Memory B cell (primary cell): ENCODE results near the gene SLC39A1.

Source experiments
- ATAC-seq: fragments of 150-1000 bp; cut with Tn5 transposase; 2 replicates; pipeline ENCODE4 v1.10.0; 2021; ENCODE audit warnings: low read depth, mild to moderate bottlenecking, moderate library complexity
- DNase-seq, 2 donors: peaks; one replicate each; pipeline ENCODE4 v3.0.0; 2022; ENCODE audit warnings: low spot score in 2 of 2
- H3K27ac Mint-ChIP-seq: one replicate; pipeline ENCODE4 v1.8.0; 2022; ENCODE audit warnings: mild to moderate bottlenecking, moderate library complexity, mixed read lengths
- H3K27me3 Mint-ChIP-seq: one replicate; pipeline ENCODE4 v1.8.0; 2022; ENCODE audit warnings: mixed read lengths
- H3K36me3 Mint-ChIP-seq: one replicate; pipeline ENCODE4 v1.8.0; 2022; ENCODE audit warnings: mild to moderate bottlenecking, mixed read lengths
- H3K4me1 Mint-ChIP-seq: one replicate; pipeline ENCODE4 v1.8.0; 2022; ENCODE audit warnings: mixed read lengths
- H3K4me3 Mint-ChIP-seq: one replicate; pipeline ENCODE4 v1.8.0; 2022; ENCODE audit warnings: mild to moderate bottlenecking, moderate library complexity, mixed read lengths
- H3K9me3 Mint-ChIP-seq: one replicate; pipeline ENCODE4 v1.8.0; 2022; ENCODE audit warnings: mixed read lengths

The SLC39A1 gene

DNA sequence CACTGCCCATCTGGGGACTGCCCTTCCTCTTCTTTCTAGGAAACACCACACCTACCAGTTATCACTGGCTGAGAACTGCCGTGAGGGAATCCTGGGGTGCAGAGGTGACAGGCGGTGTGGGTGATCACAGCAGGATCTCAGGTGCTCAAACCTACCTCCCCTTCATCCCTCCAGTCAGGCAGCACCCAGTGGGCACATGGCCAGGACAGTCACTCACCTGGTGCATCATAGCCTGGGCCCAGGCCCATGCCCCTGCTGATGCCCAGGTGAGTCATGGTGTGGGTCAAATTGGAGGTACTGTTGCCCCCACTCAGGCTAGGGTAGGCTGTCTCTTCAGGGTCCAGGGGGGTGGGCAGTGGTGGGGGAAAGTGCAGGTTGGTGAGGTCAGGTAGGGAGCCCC lies 11.5 kb downstream of the SLC39A1 start:
- peaks cover 42% of the 10 kb centered on the region for H3K36me3 Mint-ChIP-seq
- ATAC-seq, result no peak
- H3K27me3 Mint-ChIP-seq, result no peaks in the 10 kb centered on the region
- no peaks in the 10 kb centered on the region for H3K9me3 Mint-ChIP-seq
- no peak for DNase-seq
- no peak overlapping the region for H3K27ac Mint-ChIP-seq
- H3K4me1 Mint-ChIP-seq, result peaks cover 46% of the 10 kb centered on the region
- H3K4me3 Mint-ChIP-seq, result no peak overlapping the region

DNA sequence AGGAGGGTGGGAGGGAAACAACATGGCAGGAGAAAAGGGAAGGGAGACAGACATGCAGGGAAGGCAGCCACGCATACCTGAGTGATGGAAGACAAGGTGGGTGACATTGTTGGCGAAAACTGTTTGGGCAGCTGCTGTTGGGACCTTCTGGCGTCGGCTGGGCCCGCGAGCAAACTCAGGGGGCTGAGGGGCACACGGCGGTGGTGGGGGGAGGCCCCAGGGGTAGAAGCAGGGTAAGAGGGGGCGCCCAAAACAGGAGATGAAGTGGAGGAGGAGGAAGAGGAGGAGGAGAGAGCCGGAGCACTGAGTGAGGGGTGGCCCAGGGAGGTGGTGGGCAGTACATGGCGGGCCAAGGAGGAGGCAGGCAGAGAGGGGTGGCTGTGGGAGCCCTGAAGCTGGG lies 12.2 kb downstream of the SLC39A1 start:
- Mint-ChIP-seq H3K36me3 (peaks cover 42% of the 10 kb centered on the region), H3K4me3 (no peak overlapping the region), H3K27me3 (no peaks in the 10 kb centered on the region), H3K4me1 (peaks cover 42% of the 10 kb centered on the region), H3K27ac (peak overlapping the region; percentile 56), H3K9me3 (no peaks in the 10 kb centered on the region)
- ATAC-seq (no peak), DNase-seq (no peak)

GRCh38 chr1:153946622-153947241 lies 16.6 kb downstream of the SLC39A1 start, which contains the start of gene DENND4B:
TSS of gene DENND4B (minus strand) at chr1:153946718. CDS start at chr1:153944374, 2,344 bp downstream.
- ATAC-seq (peak; percentile 42), DNase-seq (peak; percentile 73 to 77)
- H3K4me1 Mint-ChIP-seq, result peaks cover 44% of the 10 kb centered on the region
- no peaks in the 10 kb centered on the region for H3K27me3 Mint-ChIP-seq
- no peaks in the 10 kb centered on the region for H3K9me3 Mint-ChIP-seq
- peak within 1 kb of the TSS; percentile 98 for H3K27ac Mint-ChIP-seq
- peaks cover 35% of the 10 kb centered on the region for H3K36me3 Mint-ChIP-seq
- H3K4me3 Mint-ChIP-seq, result peak within 1 kb of the TSS; percentile 97

GRCh38 chr1:153945795-153946621 lies 17.3 kb downstream of the SLC39A1 start:
- peak overlapping the region; percentile 98 for H3K27ac Mint-ChIP-seq
- no peaks in the 10 kb centered on the region for H3K9me3 Mint-ChIP-seq
- H3K4me3 Mint-ChIP-seq, result peak overlapping the region; percentile 97
- H3K4me1 Mint-ChIP-seq, result peaks cover 40% of the 10 kb centered on the region
- ATAC-seq (peak; percentile 74), DNase-seq (peak; percentile 90 to 95)
- H3K36me3 Mint-ChIP-seq, result peaks cover 29% of the 10 kb centered on the region
- no peaks in the 10 kb centered on the region for H3K27me3 Mint-ChIP-seq

DNA sequence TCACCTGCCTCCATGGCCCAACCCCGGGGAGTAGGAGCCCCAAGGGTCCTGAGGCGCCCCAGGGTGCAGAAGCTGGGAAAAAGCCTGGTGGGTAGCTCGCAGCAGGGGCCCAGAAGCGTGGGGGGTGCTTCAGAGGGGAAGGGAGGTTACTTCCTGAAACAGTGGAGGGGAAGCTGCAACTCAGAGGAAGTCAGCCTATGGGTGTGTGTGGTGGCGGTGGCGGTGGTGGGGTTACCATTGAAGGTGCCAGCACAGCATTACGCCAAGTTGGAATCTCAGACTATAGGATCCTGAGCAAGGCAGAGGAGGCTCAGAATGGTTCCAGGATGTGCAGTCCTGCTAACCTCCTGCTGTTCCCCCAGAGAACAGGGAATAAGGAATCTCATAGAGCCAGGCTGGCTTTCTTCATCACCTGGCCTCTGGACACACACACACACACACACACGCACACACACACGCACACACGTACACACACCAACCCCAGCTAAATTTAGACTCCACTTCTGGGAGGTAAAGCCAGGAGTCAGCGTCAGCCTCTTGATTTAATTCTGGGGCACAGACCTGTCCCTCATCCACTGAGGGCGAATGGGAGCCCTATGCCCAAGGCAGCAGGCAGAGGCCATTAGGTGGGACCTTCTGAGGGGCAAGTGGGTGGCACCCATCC lies 18.1 kb downstream of the SLC39A1 start:
- peaks cover 38% of the 10 kb centered on the region for H3K4me1 Mint-ChIP-seq

GRCh38 chr1:153944827-153945117 lies 18.6 kb downstream of the SLC39A1 start:
- peak overlapping the region; percentile 97 for H3K4me3 Mint-ChIP-seq
- H3K4me1 Mint-ChIP-seq, result peaks cover 38% of the 10 kb centered on the region
- ATAC-seq (no peak), DNase-seq (no peak)
- H3K27ac Mint-ChIP-seq, result peak overlapping the region; percentile 98
- H3K36me3 Mint-ChIP-seq, result peaks cover 27% of the 10 kb centered on the region
- H3K9me3 Mint-ChIP-seq, result no peaks in the 10 kb centered on the region
- H3K27me3 Mint-ChIP-seq, result no peaks in the 10 kb centered on the region

More for the DNA sequence above, 18.1 kb downstream of the SLC39A1 start:
- Mint-ChIP-seq H3K27ac (peak overlapping the region; percentile 98), H3K9me3 (no peaks in the 10 kb centered on the region), H3K36me3 (peaks cover 26% of the 10 kb centered on the region), H3K27me3 (no peaks in the 10 kb centered on the region), H3K4me3 (peak overlapping the region; percentile 97)
- peak; percentile 69 to 79 for DNase-seq
- ATAC-seq, result peak; percentile 55

DNA sequence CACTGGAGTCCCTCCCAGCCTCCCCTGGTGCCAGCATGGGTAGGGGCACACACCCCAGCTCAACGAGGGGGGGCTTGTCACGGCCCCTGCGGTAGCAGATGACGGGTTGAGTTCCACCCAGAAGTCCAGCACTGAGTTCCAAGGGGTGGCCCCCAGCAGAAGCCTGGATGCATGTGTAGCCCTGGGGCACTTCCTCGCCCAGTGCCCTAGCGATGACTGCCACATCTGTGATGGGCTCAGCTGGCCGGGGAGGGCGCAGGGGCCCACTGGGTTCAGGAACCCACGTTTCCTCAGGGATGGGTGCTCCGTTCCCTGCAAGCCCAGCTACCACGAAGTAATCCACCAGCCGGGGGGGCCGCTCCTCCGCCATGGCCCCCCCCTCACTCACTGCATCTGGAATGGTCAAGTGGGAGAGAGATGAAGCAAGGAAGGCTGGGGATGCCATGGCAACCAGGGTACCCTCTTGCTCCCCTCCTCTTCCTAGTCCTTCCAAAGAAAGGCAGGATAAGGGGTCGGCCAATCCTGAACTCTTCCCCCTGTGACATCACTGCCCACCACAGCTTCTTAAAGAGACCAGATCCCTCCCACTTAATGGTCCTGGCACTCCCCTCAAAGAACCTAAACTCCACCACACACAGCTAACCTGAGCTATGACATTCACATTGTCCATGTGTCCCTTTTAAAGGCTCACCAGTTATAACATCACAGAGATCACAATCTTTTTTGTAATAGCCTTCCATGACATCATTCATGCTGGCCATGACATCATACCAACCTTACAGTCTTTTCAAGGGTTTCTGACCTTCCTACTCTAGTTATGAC lies 19.1 kb downstream of the SLC39A1 start:
- DNase-seq (no peak), ATAC-seq (no peak)
- peaks cover 30% of the 10 kb centered on the region for H3K36me3 Mint-ChIP-seq
- peak overlapping the region; percentile 97 for H3K4me3 Mint-ChIP-seq
- no peaks in the 10 kb centered on the region for H3K9me3 Mint-ChIP-seq
- peaks cover 39% of the 10 kb centered on the region for H3K4me1 Mint-ChIP-seq
- H3K27me3 Mint-ChIP-seq, result no peaks in the 10 kb centered on the region
- peak overlapping the region; percentile 98 for H3K27ac Mint-ChIP-seq

DNA sequence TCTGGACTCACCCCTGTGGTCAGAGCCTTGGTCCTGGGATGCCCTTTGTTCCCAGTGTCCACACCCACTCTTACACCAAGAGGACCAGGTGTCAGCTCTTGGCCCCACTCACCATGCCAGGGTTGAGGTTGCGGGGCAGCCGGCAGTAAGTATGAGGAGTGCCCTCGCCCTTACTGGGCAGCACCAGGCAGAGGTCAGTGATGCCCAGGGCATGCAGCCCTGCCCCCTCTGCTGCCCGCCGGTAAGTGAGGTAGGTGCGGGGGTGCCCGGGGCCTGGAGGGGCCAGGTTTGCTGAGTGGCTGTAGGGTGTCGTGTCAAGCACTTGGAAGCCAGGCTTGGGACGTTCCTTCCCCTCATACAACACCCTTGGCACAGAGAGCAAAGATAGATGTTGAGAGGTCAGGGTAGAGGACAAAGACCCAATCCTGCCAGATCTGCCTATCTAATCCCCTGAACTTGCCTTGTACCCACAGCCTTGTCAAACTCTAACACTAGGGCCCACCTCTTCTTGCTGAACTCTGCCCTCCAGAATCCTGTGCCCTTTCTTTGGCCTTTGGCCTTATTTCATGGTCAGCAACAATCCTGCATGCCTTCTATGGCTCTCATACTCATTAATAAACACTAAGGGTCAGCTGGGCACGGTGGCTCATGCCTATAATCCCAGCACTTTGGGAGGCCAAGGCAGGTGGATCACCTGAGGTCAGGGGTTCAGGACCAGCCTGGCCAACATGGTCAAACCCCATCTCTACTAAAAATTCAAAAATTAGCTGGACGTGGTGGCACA lies 20.4 kb downstream of the SLC39A1 start:
- Mint-ChIP-seq H3K27me3 (no peaks in the 10 kb centered on the region), H3K4me3 (peak overlapping the region; percentile 14), H3K36me3 (peaks cover 27% of the 10 kb centered on the region), H3K9me3 (no peaks in the 10 kb centered on the region), H3K27ac (peak overlapping the region; percentile 84), H3K4me1 (peaks cover 37% of the 10 kb centered on the region)
- ATAC-seq (no peak), DNase-seq (no peak)

- peaks cover 33% of the 10 kb centered on the region for H3K36me3 Mint-ChIP-seq
- ATAC-seq, result no peak
Measured at GRCh38 chr1:153941826-153942725, 21.3 kb downstream of the SLC39A1 start.

DNA sequence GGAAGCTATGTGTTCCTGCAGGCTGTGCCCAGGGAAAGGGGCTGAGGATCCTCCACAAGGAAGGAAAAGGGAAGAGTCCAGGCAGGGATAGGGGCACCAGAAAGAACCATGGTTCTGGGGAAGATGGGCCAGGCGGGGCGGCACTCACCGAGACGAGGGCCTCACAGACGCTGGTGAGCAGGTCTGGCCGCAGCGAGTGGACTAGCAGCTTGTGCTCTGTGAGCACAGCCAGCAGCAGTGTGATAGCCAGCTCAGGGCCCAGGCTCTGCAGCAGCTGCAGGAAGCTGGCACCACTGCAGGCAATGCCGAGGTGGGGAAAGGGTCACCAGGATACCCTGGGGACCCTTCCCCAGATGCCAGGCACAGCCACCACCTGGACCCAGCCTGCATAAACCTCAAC lies 22.6 kb downstream of the SLC39A1 start:
- Mint-ChIP-seq H3K4me3 (no peak overlapping the region), H3K9me3 (no peaks in the 10 kb centered on the region), H3K27me3 (no peaks in the 10 kb centered on the region), H3K36me3 (peaks cover 41% of the 10 kb centered on the region), H3K27ac (peak overlapping the region; percentile 80), H3K4me1 (peaks cover 30% of the 10 kb centered on the region)
- no peak for DNase-seq
- no peak for ATAC-seq

More at GRCh38 chr1:153941826-153942725, 21.3 kb downstream of the SLC39A1 start:
- H3K4me3 Mint-ChIP-seq, result no peak overlapping the region
- H3K9me3 Mint-ChIP-seq, result no peaks in the 10 kb centered on the region
- no peaks in the 10 kb centered on the region for H3K27me3 Mint-ChIP-seq
- DNase-seq, result no peak
- no peak overlapping the region for H3K27ac Mint-ChIP-seq
- peaks cover 34% of the 10 kb centered on the region for H3K4me1 Mint-ChIP-seq

GRCh38 chr1:153939476-153939875 lies 23.9 kb downstream of the SLC39A1 start:
- Mint-ChIP-seq H3K9me3 (no peaks in the 10 kb centered on the region), H3K4me1 (peaks cover 27% of the 10 kb centered on the region), H3K27me3 (no peaks in the 10 kb centered on the region), H3K27ac (no peak overlapping the region), H3K36me3 (peaks cover 45% of the 10 kb centered on the region), H3K4me3 (no peak overlapping the region)
- ATAC-seq, result no peak
- DNase-seq, result no peak

DNA sequence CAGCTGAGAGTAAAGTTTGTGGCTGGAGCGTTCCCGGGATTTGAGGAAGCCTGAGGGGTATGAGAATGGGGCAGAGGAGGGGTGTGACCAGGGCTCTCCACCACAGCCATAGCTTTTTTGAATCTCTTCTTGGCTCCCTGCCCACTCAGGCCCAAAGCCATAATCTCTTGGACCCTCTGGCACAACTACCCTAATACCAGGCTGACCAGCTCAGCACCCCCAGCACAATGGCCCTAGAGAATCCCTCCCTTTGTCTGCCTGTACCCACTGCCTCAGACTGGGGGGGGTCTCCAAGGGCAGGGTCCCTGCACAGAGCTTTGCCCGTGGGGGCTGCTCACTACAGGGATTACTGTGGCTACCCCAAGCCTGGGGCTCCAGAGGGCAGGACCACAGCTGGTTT lies 24.3 kb downstream of the SLC39A1 start:
- Mint-ChIP-seq H3K4me3 (no peak overlapping the region), H3K27me3 (no peaks in the 10 kb centered on the region), H3K36me3 (peaks cover 46% of the 10 kb centered on the region), H3K9me3 (no peaks in the 10 kb centered on the region), H3K27ac (no peak overlapping the region), H3K4me1 (peaks cover 24% of the 10 kb centered on the region)
- ATAC-seq (no peak), DNase-seq (no peak)
